ENCODE results near the gene CYP24A1.

- TF ChIP-seq MTA1 (CRISPR knock-in tag; IDR thresholded peaks at IDR 0.05; ENCODE audit: borderline replicate concordance) (no peak), NFYC (CRISPR knock-in tag; IDR thresholded peaks at IDR 0.05) (no peak)
Observed at GRCh38 chr20:54118220-54119001, 55.4 kb downstream of the CYP24A1 start.
